MV-4-11 (cell line): Measurements from ENCODE around the gene PCF11.
A peak's percentile ranks its signal among the peaks of the same experiment; 100 is the strongest.

ENCODE experiments used
- DNase-seq: peaks from one replicate; lab custom pipeline; 2025; lab: John Stamatoyannopoulos, UW

The PCF11 gene

GRCh38 chr11:83193315-83194280 is 36.7 kb downstream of the PCF11 start, which contains the start of gene ANKRD42:
Gene ANKRD42, plus strand, starts transcription at chr11:83193712. Its CDS starts 959 bp downstream, at chr11:83194671.
- DNase-seq, result peak; percentile 92

GRCh38 chr11:83194281-83195142 is 37.6 kb downstream of the PCF11 start:
- peak; percentile 91 for DNase-seq

GRCh38 chr11:83195143-83195466 is 38.2 kb downstream of the PCF11 start:
- DNase-seq, result peak; percentile 38

- no peak for DNase-seq
These were observed 38.7 kb downstream of the PCF11 start for GRCh38 chr11:83195649-83196048.

GRCh38 chr11:83200035-83200434 is 43.1 kb downstream of the PCF11 start:
- no peak for DNase-seq

- no peak for DNase-seq
These were observed 48.8 kb downstream of the PCF11 start for GRCh38 chr11:83205608-83206185.

GRCh38 chr11:83206221-83206620 is 49.3 kb downstream of the PCF11 start:
- no peak for DNase-seq

GRCh38 chr11:83206771-83207382 is 49.9 kb downstream of the PCF11 start:
- peak; percentile 7 for DNase-seq

- DNase-seq, result no peak
These were observed 62.2 kb downstream of the PCF11 start for GRCh38 chr11:83219095-83219494.

- DNase-seq, result no peak
These were observed 63.3 kb downstream of the PCF11 start for GRCh38 chr11:83220260-83220659.

GRCh38 chr11:83221694-83222093 is 64.8 kb downstream of the PCF11 start:
- DNase-seq, result no peak

GRCh38 chr11:83222499-83222898 is 65.6 kb downstream of the PCF11 start:
- no peak for DNase-seq

GRCh38 chr11:83223457-83223856 is 66.5 kb downstream of the PCF11 start:
- no peak for DNase-seq

- peak; percentile 28 for DNase-seq
These were observed 78.9 kb downstream of the PCF11 start for GRCh38 chr11:83235825-83236224.
